GM18858 (cell line): Measurements from ENCODE around the gene SLC25A5.
"Not testable (repeated sequence)": the region's sequence is repeated elsewhere in the genome, so short reads cannot be mapped to it uniquely, and the experiment has no call there.

ENCODE experiments used
- ATAC-seq: cut with Tn5 transposase; IDR thresholded peaks from one replicate; pipeline ENCODE4 v1.9.1; 2021; ENCODE audit not compliant: unreplicated experiment

SLC25A5 gene

DNA sequence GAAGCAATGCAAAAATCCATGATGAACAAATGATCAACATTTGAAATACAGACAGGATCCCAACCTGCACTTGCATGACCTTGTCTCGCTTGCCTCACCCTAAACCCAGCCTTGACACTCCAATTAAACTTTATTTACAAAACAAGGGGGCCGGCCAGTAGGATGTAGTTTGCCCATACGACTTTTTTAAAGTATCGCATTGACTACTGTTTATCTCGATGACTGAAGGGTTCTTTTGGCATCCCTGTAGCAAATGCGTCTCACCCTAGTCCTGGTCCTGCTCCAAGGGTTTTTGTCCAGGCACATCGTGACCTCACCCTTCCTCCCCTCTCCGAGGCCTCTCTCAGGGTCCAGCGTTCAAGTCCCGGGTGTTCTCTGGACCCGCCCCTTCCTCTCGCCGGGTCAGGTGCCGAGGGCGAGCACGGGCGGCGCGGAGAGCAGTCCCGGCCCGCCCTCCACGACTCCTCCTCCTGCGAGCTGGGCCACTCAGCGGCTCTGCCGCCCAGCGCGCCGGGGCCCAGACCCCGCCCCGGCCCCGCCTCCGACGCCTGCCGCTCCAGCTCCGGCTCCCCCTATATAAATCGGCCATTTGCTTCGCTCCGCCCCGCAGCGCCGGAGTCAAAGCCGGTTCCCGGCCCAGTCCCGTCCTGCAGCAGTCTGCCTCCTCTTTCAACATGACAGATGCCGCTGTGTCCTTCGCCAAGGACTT, at the start of gene SLC25A5:
Gene SLC25A5 (plus strand): TSS at position 603 of the 709 bp plus-strand sequence. CDS start 72 bp downstream, at position 675.
- ATAC-seq, result peak; percentile 67

DNA sequence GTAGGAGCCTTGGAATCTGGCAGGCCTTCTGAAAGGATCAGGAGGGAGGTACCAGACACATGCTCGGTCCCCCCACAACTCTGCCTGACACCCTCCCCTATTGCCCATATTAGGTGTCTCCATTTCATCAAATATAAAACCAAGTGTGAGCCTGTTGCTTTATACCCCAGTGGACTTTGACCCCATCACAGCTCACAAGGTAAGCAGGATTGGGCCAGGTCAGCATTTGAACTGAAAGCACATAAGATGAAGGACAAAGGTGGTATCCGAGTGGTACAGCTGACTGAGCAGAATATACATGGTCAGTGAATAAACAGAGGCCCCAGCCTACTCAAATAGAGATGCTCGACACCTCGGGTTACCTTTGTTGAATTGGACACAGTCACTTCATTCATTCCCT, 49.1 kb upstream of the SLC25A5 start:
- no peak for ATAC-seq

DNA sequence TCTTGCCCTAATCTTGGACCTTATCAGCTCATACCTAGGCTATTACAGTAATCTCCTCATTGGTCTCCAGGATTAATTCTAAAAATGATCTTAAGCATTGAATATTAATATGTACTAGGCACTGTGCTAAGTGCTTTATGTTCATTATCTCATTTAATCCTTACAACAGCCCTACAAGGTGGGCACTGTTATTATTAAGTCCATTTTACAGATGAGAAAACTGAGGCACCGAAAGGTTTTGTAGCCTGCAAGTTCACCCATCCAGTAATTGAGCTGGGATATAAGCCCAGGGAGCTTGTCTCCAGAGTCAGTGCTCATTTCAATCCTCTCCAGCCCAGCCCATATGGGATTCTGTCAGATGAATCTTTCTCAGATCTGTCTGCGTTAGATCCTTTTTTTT, 48.3 kb upstream of the SLC25A5 start:
- ATAC-seq, result no peak

DNA sequence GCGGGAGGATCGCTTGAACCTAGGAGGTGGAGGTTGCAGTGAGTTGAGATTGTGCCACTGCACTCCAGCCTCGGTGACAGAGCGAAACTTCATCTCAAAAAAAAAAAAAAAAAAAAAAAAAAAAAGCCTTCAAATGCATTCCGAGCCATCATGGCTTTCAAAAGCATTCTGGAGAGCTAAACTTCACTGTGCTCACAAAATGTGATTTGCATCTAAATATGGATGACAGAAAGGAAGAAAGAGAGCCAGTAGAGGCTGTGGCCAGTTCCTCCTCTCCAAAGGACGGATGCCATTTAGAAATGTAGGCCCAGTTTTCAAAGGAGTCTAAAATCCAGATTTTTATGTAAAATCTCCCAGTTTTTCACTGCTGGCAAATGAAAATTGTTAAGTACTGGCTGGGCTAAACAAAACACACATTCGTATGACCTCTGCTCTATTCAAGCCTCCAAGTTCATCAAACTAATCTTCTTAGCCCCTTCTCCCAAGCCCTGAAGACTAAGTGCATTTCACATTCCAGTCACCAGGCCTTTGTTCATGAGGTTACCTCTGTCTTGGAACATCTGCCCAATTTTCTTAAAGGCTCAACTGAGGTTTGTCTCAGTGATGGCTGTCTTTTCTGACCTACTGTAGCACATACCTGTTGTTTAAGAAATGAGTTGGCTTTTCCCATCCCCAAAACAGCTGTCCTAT, 47.1 kb upstream of the SLC25A5 start:
- ATAC-seq, result no peak

DNA sequence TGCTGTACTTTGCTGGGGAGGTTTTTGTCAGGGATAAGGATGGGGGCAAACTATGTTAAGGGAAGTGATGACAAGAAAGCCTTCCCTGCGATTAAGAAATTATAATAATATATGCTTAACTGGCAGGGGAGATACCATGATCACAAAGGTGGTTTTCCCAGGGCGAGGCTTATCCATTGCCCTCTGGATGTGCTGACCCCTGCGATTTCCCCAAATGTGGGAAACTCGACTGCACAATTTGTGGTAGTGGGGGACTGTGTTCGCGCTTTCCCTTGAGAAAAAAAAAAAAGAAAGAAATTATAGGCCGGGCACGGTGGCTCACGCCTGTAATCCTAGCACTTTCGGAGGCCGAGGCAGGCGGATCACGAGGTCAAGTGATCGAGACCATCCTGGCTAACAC, 44.6 kb upstream of the SLC25A5 start:
- ATAC-seq, result no peak

DNA sequence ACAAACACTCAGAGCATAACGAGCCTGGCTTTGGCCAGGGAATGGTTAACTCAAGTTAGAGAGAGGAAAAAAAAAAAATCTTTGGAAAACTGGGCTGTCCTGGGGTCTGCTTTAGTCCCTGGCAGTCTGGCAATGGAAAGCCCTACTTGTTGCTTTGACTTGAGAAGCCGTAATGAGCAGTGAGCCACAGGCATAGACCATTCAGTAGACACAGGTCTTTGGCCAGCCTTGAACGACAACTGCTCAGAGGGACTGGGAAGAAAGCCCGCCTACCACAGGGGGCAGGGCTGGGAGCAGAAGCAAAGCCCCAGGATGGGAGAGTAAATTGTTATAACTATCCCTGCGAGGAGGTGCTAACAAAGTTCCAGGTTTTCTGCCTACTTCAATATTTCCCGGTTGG, 43.2 kb upstream of the SLC25A5 start:
- no peak for ATAC-seq

DNA sequence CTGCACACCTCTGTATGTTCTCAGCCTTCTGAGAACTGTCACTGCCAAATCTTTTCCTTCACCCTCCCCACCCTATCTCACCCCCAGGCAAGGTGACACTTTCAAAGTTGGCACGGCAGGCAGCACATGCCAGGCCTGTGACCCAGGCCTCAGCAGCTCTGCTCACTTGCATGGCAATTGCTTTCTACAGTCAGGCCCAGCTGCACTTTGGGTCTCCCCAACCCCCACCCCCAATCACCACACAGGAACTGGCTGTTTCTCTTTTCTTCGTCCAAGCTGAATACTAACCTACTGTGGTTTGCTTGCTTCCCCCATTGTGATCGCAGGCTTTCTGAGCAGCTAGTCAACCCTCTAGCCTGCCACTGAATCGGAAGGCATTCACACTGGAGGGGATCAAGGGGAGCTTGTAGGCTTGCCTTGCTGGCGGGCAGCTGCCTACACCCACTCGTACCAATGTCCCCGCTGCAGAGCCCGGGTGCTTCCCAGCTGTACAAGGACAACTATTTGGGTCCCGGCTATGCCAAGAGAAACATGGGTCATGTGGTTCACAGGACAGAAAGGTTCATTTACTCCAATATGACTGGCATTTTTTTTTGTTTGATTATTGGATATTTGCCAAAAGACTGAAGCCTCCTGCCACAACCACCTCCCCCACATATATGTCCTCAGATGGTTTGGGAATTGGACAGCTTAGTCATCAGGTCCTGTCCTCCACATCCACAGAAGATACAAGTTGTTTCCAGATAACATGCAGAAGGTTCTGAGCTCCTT, 41.0 kb upstream of the SLC25A5 start:
- ATAC-seq, result peak; percentile 82

DNA sequence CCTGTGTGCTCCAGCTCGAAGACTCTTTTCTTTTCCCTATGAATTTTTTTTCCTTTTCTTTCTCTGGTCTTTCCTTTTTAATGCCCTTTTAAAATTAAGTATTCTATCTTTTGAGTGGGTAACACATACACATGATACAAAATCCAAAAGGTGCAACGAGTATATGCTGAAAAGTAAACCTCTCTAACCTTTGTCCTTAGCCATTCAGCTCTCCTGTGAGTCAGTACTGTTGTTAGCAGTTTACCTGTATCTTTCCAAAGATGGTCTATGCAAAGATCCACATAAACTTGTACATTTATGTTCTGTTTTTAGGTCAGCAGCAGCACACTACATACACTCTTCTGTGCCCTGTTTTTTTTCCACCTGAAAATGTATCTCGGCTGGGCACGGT, 40.5 kb upstream of the SLC25A5 start:
- ATAC-seq, result no peak

DNA sequence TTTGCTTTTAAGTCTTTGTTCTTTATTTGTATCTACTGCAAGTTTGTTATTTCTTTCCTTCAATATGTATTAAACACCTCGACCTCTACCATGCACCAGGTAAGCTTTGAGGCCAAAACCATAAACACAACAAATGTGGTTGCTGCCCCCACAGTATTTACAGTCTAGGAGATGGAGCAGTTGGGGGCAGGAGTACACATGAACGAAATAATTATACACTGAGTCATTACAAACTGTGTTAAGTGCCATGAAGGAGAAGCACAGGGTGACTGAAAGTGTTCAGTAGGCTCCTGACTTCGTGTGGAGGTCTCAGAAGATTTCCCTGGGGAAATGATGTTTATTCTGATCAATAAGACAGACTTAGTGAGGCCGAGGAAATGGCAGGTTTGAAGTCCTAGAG, 38.8 kb upstream of the SLC25A5 start:
- no peak for ATAC-seq

DNA sequence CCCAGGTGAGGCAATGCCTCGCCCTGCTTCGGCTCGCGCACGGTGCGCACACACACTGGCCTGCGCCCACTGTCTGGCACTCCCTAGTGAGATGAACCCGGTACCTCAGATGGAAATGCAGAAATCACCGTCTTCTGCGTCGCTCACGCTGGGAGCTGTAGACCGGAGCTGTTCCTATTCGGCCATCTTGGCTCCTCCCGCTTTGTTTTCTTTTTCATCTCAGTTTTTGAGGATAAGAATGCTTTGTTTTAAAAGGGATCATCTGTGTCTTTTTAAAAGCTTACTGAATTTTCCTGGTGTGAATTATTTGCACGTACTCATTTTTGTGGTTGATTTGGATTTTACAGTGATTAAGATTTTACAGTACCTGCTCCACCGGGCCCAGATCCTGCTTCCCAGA, 26.9 kb upstream of the SLC25A5 start:
- not testable (repeated sequence) for ATAC-seq

DNA sequence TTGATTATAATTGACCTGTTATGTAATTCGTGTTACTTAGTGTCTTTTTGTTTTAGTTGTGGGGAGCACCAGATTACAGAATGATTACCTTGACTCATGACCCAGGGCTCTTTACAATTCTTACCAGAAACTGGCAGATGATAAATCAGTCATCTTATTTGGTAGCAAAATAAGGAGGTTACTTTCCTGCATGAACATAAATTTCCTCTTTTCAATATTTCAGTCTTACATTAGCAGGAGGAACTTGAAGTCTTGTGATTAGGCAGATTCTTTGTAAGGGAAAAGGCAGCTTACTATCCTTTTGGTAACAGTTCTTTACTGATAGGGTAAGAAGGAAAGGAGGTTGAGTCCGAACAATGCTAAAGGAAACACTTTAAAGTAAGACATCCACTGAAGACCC, 26.0 kb upstream of the SLC25A5 start:
- no peak for ATAC-seq

DNA sequence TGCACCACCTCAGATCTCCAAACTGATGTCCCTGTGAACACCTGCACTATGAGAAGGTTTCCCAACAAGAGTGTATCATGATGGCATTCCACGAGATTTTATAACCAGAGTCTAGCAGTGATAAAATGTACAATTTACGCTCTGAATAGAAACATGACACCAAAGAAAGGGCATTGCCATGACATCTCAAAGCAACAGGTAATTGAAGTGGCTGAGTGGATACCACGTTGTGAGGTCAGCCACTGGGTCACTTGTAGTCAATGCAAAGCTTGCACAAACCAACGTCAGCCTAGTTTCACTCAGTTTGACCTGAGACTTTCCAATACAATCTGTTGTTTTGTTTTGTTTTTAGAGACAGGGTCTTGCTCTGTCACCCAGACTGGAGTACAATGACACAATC, 15.0 kb upstream of the SLC25A5 start:
- ATAC-seq, result no peak

DNA sequence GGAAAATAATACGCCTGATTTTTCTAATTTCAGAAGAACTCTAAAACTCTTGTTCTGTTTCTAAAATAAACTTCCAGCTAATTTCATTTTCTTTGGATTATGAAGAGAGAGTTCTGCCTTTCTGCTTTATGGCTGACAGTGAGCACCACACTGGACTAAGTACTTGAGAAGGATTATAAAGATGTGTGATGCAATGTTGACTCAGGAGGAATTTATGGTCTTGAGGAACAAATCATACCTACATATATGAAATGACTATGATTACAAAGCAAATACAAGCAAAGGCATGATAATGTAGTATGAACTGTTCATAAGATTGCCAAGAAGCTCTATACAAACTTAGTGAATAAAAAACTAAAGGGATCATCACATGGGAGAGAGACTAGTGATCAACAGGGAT, 13.0 kb upstream of the SLC25A5 start:
- no peak for ATAC-seq

DNA sequence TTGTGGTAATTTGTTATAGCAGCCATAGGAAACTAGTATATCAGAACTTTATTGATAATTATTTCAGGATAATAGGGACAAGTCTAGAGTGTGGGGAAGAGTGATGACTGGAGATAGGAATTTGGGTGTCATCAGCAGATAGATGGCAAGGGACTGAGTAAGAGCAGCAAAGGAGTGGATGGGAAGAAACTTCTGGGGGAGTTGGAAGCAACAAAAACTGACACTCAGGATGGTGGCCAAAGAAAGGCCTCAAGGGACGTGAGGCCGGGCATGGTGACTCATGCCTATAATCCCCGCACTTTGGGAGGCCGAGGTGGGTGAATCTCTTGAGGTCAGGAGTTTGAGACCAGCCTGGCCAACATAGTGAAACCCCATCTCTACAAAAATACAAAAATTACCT, 9.1 kb upstream of the SLC25A5 start:
- no peak for ATAC-seq

DNA sequence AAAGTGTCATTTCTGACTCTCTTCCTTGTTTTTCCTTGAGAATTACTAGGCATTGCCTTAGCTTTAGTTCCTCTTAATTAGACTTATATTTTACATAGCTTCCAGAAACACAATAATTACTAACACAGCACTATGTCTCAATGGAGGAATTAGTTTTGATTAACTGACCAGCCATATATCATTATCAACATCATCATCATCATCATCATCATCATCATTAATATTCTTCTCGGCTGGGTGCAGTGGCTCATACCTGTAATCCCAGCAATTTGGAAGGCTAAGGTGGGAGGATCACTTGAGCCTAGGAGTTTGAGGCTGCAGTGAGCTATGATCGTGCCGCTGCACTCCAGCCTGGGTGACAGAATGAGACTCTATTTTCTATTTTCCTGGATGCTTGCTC, 2.7 kb upstream of the SLC25A5 start:
- no peak for ATAC-seq

DNA sequence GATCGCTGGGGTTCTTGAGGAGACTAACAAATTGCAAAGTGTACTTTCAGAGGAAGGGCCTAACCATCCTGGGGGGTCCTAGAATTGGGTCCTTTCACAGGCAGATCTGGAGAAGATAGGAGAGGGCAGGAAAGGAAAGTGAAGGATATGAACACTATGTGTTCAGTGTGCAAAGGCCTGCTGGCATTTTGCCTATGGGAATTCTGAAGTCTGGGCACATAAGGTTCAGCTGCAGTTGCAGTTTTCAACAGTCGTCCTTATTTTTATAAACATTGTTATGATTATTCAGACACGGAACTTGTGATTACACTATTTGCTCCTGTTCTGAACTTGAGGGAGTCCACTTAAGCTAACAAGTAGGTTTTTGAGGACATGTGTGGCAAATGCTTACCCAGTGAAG, 1.3 kb upstream of the SLC25A5 start:
- ATAC-seq, result no peak

DNA sequence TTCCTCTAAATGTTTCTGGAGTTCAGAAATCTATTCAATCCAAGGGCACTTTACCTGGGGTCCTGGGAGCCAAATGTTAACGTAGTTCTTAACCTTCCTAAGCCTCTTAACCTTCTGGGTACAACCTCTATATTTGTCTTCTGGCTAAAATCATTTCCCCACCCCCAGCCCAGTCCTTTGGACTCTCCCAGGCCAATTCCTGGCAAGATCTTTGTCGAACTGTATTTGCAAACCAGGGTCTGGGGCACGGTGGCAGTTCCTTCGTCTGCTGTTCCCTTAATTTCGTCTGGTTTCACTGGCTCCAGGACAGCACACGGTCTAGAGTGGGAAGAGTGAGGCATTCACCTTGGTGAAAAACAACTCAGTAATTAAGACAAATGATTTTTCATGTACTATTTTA, 811 bp upstream of the SLC25A5 start:
- ATAC-seq, result no peak

DNA sequence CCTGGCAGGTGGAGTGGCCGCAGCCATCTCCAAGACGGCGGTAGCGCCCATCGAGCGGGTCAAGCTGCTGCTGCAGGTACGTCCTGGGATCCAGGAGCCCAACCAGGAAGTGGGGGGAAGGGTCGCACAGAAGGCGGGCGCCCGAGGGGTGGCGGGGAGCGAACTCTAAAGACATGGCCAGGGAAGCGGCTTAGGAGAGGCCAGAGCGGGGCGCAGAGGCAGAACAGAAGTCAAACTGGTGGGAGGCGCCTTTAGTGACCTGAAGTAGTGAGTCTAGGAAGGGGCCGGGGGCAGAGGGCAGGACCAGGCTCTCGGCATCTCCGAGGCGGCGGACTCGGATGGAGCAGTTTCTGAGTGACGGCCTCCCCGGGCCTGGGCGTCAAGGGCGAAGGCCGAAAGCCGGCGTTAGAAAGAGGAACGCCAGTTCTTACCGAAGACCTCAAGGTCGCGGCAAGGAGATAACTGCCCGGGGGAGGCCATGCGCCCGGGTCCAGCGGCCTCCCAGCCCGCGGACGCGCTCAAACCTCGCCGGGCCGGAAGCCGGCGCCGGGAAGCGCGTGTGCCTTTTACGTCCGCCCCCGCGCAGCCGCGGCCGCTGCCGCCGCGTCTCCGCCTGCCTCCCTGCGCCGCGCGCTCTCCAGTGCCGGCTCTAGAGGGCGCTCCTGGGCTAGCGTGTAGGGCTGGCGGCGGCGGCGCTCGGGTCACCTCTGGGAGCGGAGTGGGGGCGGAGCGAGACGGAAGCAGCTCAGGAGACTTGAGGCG, 488 bp downstream of the SLC25A5 start:
- peak; percentile 67 for ATAC-seq

DNA sequence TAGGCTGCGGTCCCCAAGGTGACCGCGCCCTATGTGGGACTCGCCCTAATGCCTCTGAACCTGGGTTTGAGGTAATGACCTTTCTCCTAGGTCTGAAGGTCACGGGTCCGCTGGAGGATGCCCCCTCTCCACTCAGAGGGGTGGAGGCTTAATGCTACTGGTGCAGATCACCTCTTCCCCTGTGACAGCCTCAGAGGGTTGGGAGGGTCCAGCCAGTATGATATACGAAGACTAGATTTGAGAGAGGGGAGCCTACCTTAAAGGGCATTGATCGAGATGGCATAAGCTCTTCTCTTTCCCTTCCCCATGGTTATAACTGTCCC, 1.0 kb downstream of the SLC25A5 start:
- ATAC-seq, result no peak

DNA sequence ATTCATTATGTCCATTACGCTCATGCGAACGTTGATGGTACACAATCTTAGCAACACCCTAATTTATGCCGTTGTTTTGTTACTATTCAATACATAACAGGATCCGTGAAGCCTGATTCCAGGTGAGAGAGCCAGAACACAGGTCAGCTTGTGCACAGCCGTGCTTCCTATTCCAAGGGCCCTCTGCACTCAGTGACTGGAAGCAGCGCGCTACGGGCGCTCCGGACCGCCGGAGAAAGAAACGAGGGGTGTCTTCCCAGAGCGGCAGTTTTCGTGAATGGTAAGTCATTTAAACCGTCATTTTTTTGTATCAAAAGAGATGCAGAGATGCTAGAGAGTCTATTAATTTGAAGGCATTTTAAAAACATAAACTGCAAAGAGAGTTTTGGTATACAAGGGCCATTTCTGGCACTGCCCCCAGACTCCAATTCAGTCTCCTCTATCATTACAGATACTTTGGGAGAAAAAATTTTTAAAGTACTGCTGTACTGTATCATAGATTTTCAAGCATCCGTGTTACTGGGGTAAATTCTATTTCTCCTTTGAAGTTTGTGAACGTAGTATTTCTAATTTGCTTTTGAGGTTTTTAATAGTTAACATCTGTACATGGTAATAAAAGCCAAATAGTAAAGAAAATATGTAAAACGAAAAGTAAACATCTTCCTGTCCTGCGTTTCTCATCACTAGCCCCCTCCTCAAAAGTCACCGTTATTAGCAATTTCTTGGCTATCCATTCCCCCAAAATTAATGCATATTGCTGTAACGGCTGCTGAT, 6.6 kb downstream of the SLC25A5 start:
- no peak for ATAC-seq
